Heart left ventricle (tissue), 13 donors: ENCODE measurements around the gene CLCNKA.

ENCODE experiments used
- CTCF ChIP-seq, 12 donors: fragments of 200-600 bp; sonication (generic) in 4 of 12; IDR thresholded peaks; one replicate each; pipeline versions ENCODE4 v1.5.0 to v1.8.0; 2018 to 2022; ENCODE audit warnings: antibody characterized with exemption in 12 of 12, mild to moderate bottlenecking in 5 of 12
- POLR2A ChIP-seq, 2 donors: fragments of 450-650 bp; IDR thresholded peaks; one replicate each; pipeline ENCODE4 v1.6.1; 2017; ENCODE audit warnings: antibody characterized with exemption in 2 of 2, mild to moderate bottlenecking in 2 of 2, moderate library complexity in 2 of 2
- donor health status: ischemic (EF 13 %, LVEDD 7.1; RV severe dilation, severe dysfunction).
- donor health status: DM: no; HTN: yes; CAD: no.
- donor health status: DM: no; HTN: no; CAD: no.
- donor health status: ischemic (EF 25% LVEDD 6.9; RV normal size, moderate dysfunction).
- donor health status: ischemic (EF 25% LVEDD 5.7; RV mildly dilated, moderate dysfunction).
- donor health status: ischemic (EF 35%, LVEDD 5.7; RV mildly dilated, moderate dysfunction).
- donor health status: nonischemic (EF 11% LVEDD 7.7; RV severe dilation, severe dysfunction).
- donor health status: DM: yes; HTN: yes; CAD: no.
- donor health status: PGD.
- donor health status: ischemic (EF 29% LVEDD 5.4; RV normal size, mild dysfunction).
- donor health status: nonischemic (EF 23%, LVEDD 6.1; RV moderate dilation, normal function).

- TF ChIP-seq CTCF (IDR thresholded peaks at IDR 0.05): no peak
- no peak for TF ChIP-seq POLR2A (IDR thresholded peaks at IDR 0.05)
Observed at GRCh38 chr1:16067933-16068332, 46.1 kb downstream of the CLCNKA start.
